ENCODE measurements around the gene TIGD1.

The TIGD1 gene

GRCh38 chr2:232521959-232522622 lies 28.3 kb downstream of the TIGD1 start:
- peak in 1 of 2 experiments; percentile 22 for DNase-seq

GRCh38 chr2:232521098-232521497 lies 29.3 kb downstream of the TIGD1 start:
- DNase-seq = no peak

- DNase-seq = no peak
These were observed 29.9 kb downstream of the TIGD1 start for GRCh38 chr2:232520489-232520888.

GRCh38 chr2:232519581-232520438 lies 30.5 kb downstream of the TIGD1 start, which contains the start of gene PRSS56:
Gene PRSS56 (plus strand): TSS chr2:232520388. CDS start chr2:232520599, 211 bp downstream.
- DNase-seq = no peak

GRCh38 chr2:232518844-232519243 lies 31.5 kb downstream of the TIGD1 start:
- DNase-seq = no peak

GRCh38 chr2:232516551-232516950 lies 33.8 kb downstream of the TIGD1 start:
- DNase-seq = no peak

- no peak for DNase-seq
These were observed 34.7 kb downstream of the TIGD1 start for GRCh38 chr2:232515639-232516038.

- no peak for DNase-seq
These were observed 37.0 kb downstream of the TIGD1 start for GRCh38 chr2:232513353-232513752.

- no peak for DNase-seq
These were observed 37.8 kb downstream of the TIGD1 start for GRCh38 chr2:232512602-232513001.

- DNase-seq = no peak
These were observed 38.9 kb downstream of the TIGD1 start for GRCh38 chr2:232511336-232511890.

GRCh38 chr2:232508251-232508650 lies 42.1 kb downstream of the TIGD1 start:
- DNase-seq = no peak

- DNase-seq = no peak
These were observed 43.6 kb downstream of the TIGD1 start for GRCh38 chr2:232506709-232507108.

- no peak for DNase-seq
These were observed 44.5 kb downstream of the TIGD1 start for GRCh38 chr2:232505856-232506255.

GRCh38 chr2:232504438-232504837 lies 45.9 kb downstream of the TIGD1 start:
- no peak for DNase-seq

GRCh38 chr2:232503809-232504323 lies 46.5 kb downstream of the TIGD1 start:
- DNase-seq = no peak

GRCh38 chr2:232502911-232503808 lies 47.2 kb downstream of the TIGD1 start:
- DNase-seq = no peak

GRCh38 chr2:232502511-232502910 lies 47.8 kb downstream of the TIGD1 start:
- DNase-seq = no peak

GRCh38 chr2:232501794-232502390 lies 48.5 kb downstream of the TIGD1 start:
- DNase-seq = no peak

GRCh38 chr2:232501331-232501771 lies 49.0 kb downstream of the TIGD1 start:
- no peak for DNase-seq

- no peak for DNase-seq
These were observed 51.9 kb downstream of the TIGD1 start for GRCh38 chr2:232498452-232498851.
